NB4 (cell line): Measurements from ENCODE around the gene SERGEF.
A peak's percentile ranks its signal among the peaks of the same experiment; 100 is the strongest.

Experiments used
- DNase-seq: peaks from one replicate; pipeline ENCODE4 v3.0.0; 2010; ENCODE audit warnings: low read depth
- H3K4me3 ChIP-seq: one replicate; pipeline ENCODE4 v1.5.1; 2011; ENCODE audit warnings: mild to moderate bottlenecking, low read depth, low read length, moderate library complexity
- CTCF ChIP-seq: IDR thresholded peaks from one replicate; pipeline ENCODE4 v1.5.1; 2012; ENCODE audit warnings: low read depth, low read length
- MAX ChIP-seq: IDR thresholded peaks from 2 replicates; pipeline ENCODE4 v1.6.1; 2011; ENCODE audit warnings: low read depth, low read length
- MYC ChIP-seq: IDR thresholded peaks from 2 replicates; pipeline ENCODE4 v1.6.1; 2011; ENCODE audit warnings: low read depth, low read length
- POLR2A ChIP-seq: IDR thresholded peaks from 2 replicates; pipeline ENCODE4 v1.6.1; 2011; ENCODE audit warnings: mild to moderate bottlenecking; ENCODE audit not compliant: insufficient read length; ENCODE audit errors: extremely low read depth

SERGEF gene

GRCh38 chr11:17763244-17763643 lies 249.6 kb downstream of the SERGEF start:
- no peak overlapping the region for H3K4me3 ChIP-seq
- TF ChIP-seq MAX (no peak), POLR2A (no peak), CTCF (no peak), MYC (no peak)
- no peak for DNase-seq

- TF ChIP-seq CTCF: peak; percentile 9
- TF ChIP-seq POLR2A: no peak
- DNase-seq: peak; percentile 45
- no peak overlapping the region for H3K4me3 ChIP-seq
These were observed 250.4 kb downstream of the SERGEF start for GRCh38 chr11:17762309-17762974.

- H3K4me3 ChIP-seq: no peak overlapping the region
- peak; percentile 64 for DNase-seq
- peak; percentile 49 for TF ChIP-seq CTCF
- no peak for TF ChIP-seq MYC
These were observed 252.5 kb downstream of the SERGEF start for GRCh38 chr11:17760102-17761029.

- TF ChIP-seq MYC (no peak), POLR2A (no peak), MAX (no peak), CTCF (no peak)
- DNase-seq: no peak
- H3K4me3 ChIP-seq: no peak overlapping the region
These were observed 257.0 kb downstream of the SERGEF start for GRCh38 chr11:17755891-17756290.

- H3K4me3 ChIP-seq: no peak overlapping the region
- TF ChIP-seq MYC: no peak
- TF ChIP-seq CTCF: no peak
- no peak for TF ChIP-seq POLR2A
- no peak for TF ChIP-seq MAX
- no peak for DNase-seq
These were observed 259.2 kb downstream of the SERGEF start for GRCh38 chr11:17753641-17754040.
